HCT116 (cell line): ENCODE measurements around the gene ZSWIM3. TPM values are rescaled to one million over a fixed set of nuclear protein-coding genes. Genes with fewer than 3 reads are reported as not detected.

Experiments used
- ATAC-seq: fragments of 200-7000 bp; cut with Tn5 transposase; 2 replicates; pipeline ENCODE4 v1.9.1; 2020; ENCODE audit warnings: mild to moderate bottlenecking, moderate library complexity
- BruUV-seq: library from RNA; stranded (reverse); fragments of 400-500 nt; replicated peaks from 2 replicates; lab custom pipeline; 2021; lab: Mats Ljungman, UMichigan
- CTCF ChIA-PET: fragments of 300-600 bp; sonication (Branson Sonifier 250); formaldehyde crosslinking; loops from one replicate; lab custom pipeline; 2021; ENCODE audit warnings: antibody characterized with exemption; lab: Charles Lee
- POLR2A ChIA-PET: fragments of 300-600, 350-600 bp; sonication (Branson Sonifier 250); formaldehyde crosslinking; loops from one replicate; lab custom pipeline; 2021; ENCODE audit warnings: antibody characterized with exemption; lab: Charles Lee
- RAD21 ChIA-PET, 2 experiments: fragments of 300-600 bp; sonication (Branson Sonifier 250); formaldehyde crosslinking; loops; one replicate each; lab custom pipeline; 2023; ENCODE audit warnings: low total read pairs in 2 of 2; ENCODE audit not compliant: uncharacterized antibody in 2 of 2, unreplicated experiment in 2 of 2, low non-redundant PET in 1 of 2; lab: Charles Lee
- DNase-seq: peaks from one replicate; pipeline ENCODE4 v3.0.0-alpha.2; 2010; ENCODE audit warnings: low read depth, low spot score
- H2AFZ ChIP-seq: fragments of 200-600 bp; shearing (Covaris generic), sonication (generic); 2 replicates; pipeline ENCODE4 v1.6.1; 2017; ENCODE audit warnings: low read depth, mixed run types, mixed read lengths, antibody characterized with exemption, low read length; ENCODE audit not compliant: poor library complexity, severe bottlenecking
- H3K27ac ChIP-seq: 2 replicates; pipeline ENCODE4 v1.5.1; 2012; ENCODE audit warnings: low read depth, low read length
- H3K27me3 ChIP-seq: fragments of 200-600 bp; sonication (generic); 2 replicates; pipeline ENCODE4 v1.6.1; 2016; ENCODE audit warnings: mixed run types, low read length, mixed read lengths; ENCODE audit not compliant: insufficient read depth
- H3K36me3 ChIP-seq, 2 experiments: fragments of 200-500 bp in 1 of 2; fragments of 200-600 bp in 1 of 2; sonication (Bioruptor generic) in 1 of 2; sonication (generic) in 1 of 2; 2 replicates each; pipeline versions ENCODE4 v1.5.1 to v1.6.1; 2014 to 2016; ENCODE audit warnings: low read length in 2 of 2, inconsistent platforms in 1 of 2, mixed read lengths in 1 of 2, mixed run types in 1 of 2; ENCODE audit not compliant: insufficient read depth in 2 of 2, control insufficient read depth in 1 of 2
- H3K4me1 ChIP-seq, 2 experiments: fragments of 200-600 bp in 1 of 2; sonication (generic) in 1 of 2; 2 replicates each; pipeline versions ENCODE4 v1.5.1 to v1.6.1; 2012 to 2017; ENCODE audit warnings: low read length in 2 of 2, inconsistent platforms in 1 of 2, mild to moderate bottlenecking in 1 of 2, mixed read lengths in 1 of 2, mixed run types in 1 of 2, moderate library complexity in 1 of 2; ENCODE audit not compliant: insufficient read depth in 2 of 2, control insufficient read depth in 1 of 2
- H3K4me2 ChIP-seq: fragments of 200-600 bp; sonication (generic); 2 replicates; pipeline ENCODE4 v1.6.1; 2017; ENCODE audit warnings: mixed run types, low read length, mixed read lengths
- H3K4me3 ChIP-seq, 2 experiments: fragments of 200-600 bp in 1 of 2; sonication (generic) in 1 of 2; replicated peaks in 1 of 2; 2 replicates each; pipeline ENCODE4 v1.5.1; 2011 to 2016; ENCODE audit warnings: low read length in 2 of 2, control low read depth in 1 of 2, low read depth in 1 of 2, mild to moderate bottlenecking in 1 of 2, mixed read lengths in 1 of 2, mixed run types in 1 of 2
- H3K79me2 ChIP-seq: fragments of 200-600 bp; sonication (generic); 2 replicates; pipeline ENCODE4 v1.6.1; 2017; ENCODE audit warnings: mild to moderate bottlenecking, mixed run types, low read length, moderate library complexity, mixed read lengths; ENCODE audit not compliant: insufficient read depth
- H3K9ac ChIP-seq: fragments of 200-600 bp; sonication (generic); 2 replicates; pipeline ENCODE4 v1.6.1; 2016; ENCODE audit warnings: low read length, mixed read lengths
- H3K9me2 ChIP-seq: fragments of 200-600 bp; sonication (generic), shearing (Covaris generic); 2 replicates; pipeline ENCODE4 v1.6.1; 2017; ENCODE audit warnings: mixed run types, mild to moderate bottlenecking, moderate library complexity; ENCODE audit not compliant: insufficient read depth
- H3K9me3 ChIP-seq, 2 experiments: fragments of 200-500 bp in 1 of 2; fragments of 200-600 bp in 1 of 2; sonication (Bioruptor generic) in 1 of 2; sonication (generic) in 1 of 2; 2 replicates each; pipeline ENCODE4 v1.6.1; 2014 to 2017; ENCODE audit warnings: low read length in 2 of 2, mixed read lengths in 2 of 2, inconsistent platforms in 1 of 2, low read depth in 1 of 2, mild to moderate bottlenecking in 1 of 2, mixed run types in 1 of 2, moderate library complexity in 1 of 2; ENCODE audit not compliant: control insufficient read depth in 1 of 2, insufficient read depth in 1 of 2
- H4K20me1 ChIP-seq: fragments of 200-600 bp; sonication (generic), shearing (Covaris generic); 2 replicates; pipeline ENCODE4 v1.6.1; 2017; ENCODE audit warnings: mixed run types, mild to moderate bottlenecking, moderate library complexity; ENCODE audit not compliant: insufficient read depth
- CEBPB ChIP-seq: IDR thresholded peaks from 2 replicates; pipeline ENCODE4 v1.6.1; 2012; ENCODE audit warnings: low read depth
- MAX ChIP-seq: IDR thresholded peaks from 2 replicates; pipeline ENCODE4 v1.6.1; 2012
- POLR2A ChIP-seq: IDR thresholded peaks from 2 replicates; pipeline ENCODE4 v1.7.0; 2011; ENCODE audit warnings: borderline replicate concordance; ENCODE audit not compliant: insufficient read depth, insufficient read length; ENCODE audit errors: extremely low read depth
- POLR2AphosphoS5 ChIP-seq: IDR thresholded peaks from 2 replicates; pipeline ENCODE4 v1.6.1; 2011; ENCODE audit warnings: mild to moderate bottlenecking, low read depth, low read length, moderate library complexity
- REST ChIP-seq: IDR thresholded peaks from 2 replicates; pipeline ENCODE4 v1.6.1; 2012; ENCODE audit warnings: low read depth
- SP1 ChIP-seq: IDR thresholded peaks from 2 replicates; pipeline ENCODE4 v1.6.1; 2012; ENCODE audit warnings: low read depth
- YY1 ChIP-seq: IDR thresholded peaks from 2 replicates; pipeline ENCODE4 v1.6.1; 2011; ENCODE audit warnings: low read length, low read depth, moderate library complexity, mild to moderate bottlenecking; ENCODE audit not compliant: insufficient replicate concordance; ENCODE audit errors: extremely low read depth
- ZBTB33 ChIP-seq: IDR thresholded peaks from 2 replicates; pipeline ENCODE4 v1.6.1; 2011; ENCODE audit warnings: mild to moderate bottlenecking, low read length, moderate library complexity; ENCODE audit not compliant: insufficient replicate concordance; ENCODE audit errors: extremely low read depth
- intact Hi-C: fragments of 100-400 bp; cut with micrococcal nuclease; formaldehyde crosslinking; loops from 2 replicates; pipeline ENCODE4 v1.10.0; 2022
- total RNA-seq: library from RNA; stranded (reverse); gene quantifications from one replicate; pipeline ENCODE4 v1.2.1, GENCODE V29; 2021; ENCODE audit not compliant: unreplicated experiment

ZSWIM3 gene
- total RNA-seq, 1 experiment from 2014 or later, result 1.8 TPM

GRCh38 chr20:45814314-45814713 lies 43.1 kb upstream of the ZSWIM3 start (continued):
- TF ChIP-seq POLR2A, result no peak
- TF ChIP-seq POLR2AphosphoS5, result no peak
- TF ChIP-seq YY1, result no peak
- TF ChIP-seq, all 23 proteins: peak for 0

GRCh38 chr20:45816951-45817350 lies 40.5 kb upstream of the ZSWIM3 start:
- no peak for DNase-seq
- no peak for ATAC-seq
- Histone ChIP-seq H3K9me3 (no peaks in the 10 kb centered on the region), H3K27me3 (no peaks in the 10 kb centered on the region), H3K4me3 (no peak overlapping the region), H3K4me2 (no peak overlapping the region), H3K9me2 (no peaks in the 10 kb centered on the region), H2AFZ (no peak overlapping the region), H3K4me1 (peaks cover 17 to 34% of the 10 kb centered on the region in 2 experiments; a peak in 3 of 4 replicates), H4K20me1 (no peaks in the 10 kb centered on the region), H3K27ac (peak overlapping the region; percentile 28; the same call in 1 of the 2 replicates), H3K9ac (no peak overlapping the region), H3K36me3 (peaks cover 16 to 41% of the 10 kb centered on the region in 2 experiments), H3K79me2 (peaks cover 34% of the 10 kb centered on the region)
- intact Hi-C loops, result no loop called here
- TF ChIP-seq ZBTB33, result no peak
- no peak for TF ChIP-seq SP1
- TF ChIP-seq REST, result no peak
- TF ChIP-seq CEBPB, result no peak
- TF ChIP-seq MAX, result no peak
- TF ChIP-seq YY1, result no peak
- TF ChIP-seq POLR2A, result no peak
- ChIA-PET POLR2A (interaction anchor here (1.3 kb wide), 1 partner anchor 9 kb away, joined by 4 read pairs; the partner anchor contains the start of gene TNNC2), CTCF (interaction anchor here (0.9 kb wide), 1 partner anchor 153 kb away, joined by 5 read pairs; no protein-coding TSS in a partner anchor), RAD21 (no interaction called here)
- BruUV-seq, result no TSS peak
